ENCODE results near the gene RANGAP1.

RANGAP1 gene

GRCh38 chr22:41230401-41230785, 55.6 kb downstream of the RANGAP1 start:
- TF ChIP-seq, protein P1, sequence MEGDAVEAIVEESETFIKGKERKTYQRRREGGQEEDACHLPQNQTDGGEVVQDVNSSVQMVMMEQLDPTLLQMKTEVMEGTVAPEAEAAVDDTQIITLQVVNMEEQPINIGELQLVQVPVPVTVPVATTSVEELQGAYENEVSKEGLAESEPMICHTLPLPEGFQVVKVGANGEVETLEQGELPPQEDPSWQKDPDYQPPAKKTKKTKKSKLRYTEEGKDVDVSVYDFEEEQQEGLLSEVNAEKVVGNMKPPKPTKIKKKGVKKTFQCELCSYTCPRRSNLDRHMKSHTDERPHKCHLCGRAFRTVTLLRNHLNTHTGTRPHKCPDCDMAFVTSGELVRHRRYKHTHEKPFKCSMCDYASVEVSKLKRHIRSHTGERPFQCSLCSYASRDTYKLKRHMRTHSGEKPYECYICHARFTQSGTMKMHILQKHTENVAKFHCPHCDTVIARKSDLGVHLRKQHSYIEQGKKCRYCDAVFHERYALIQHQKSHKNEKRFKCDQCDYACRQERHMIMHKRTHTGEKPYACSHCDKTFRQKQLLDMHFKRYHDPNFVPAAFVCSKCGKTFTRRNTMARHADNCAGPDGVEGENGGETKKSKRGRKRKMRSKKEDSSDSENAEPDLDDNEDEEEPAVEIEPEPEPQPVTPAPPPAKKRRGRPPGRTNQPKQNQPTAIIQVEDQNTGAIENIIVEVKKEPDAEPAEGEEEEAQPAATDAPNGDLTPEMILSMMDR (IDR thresholded peaks at IDR 0.05; ENCODE audit: control insufficient read depth, insufficient read depth, low read depth, low read length, missing control alignments), result no peak
- no peak for DNase-seq (ENCODE audit: low read depth)
- no peak overlapping the region for H3K4me3 ChIP-seq (ENCODE audit: control insufficient read depth, low read depth, low read length)

DNA sequence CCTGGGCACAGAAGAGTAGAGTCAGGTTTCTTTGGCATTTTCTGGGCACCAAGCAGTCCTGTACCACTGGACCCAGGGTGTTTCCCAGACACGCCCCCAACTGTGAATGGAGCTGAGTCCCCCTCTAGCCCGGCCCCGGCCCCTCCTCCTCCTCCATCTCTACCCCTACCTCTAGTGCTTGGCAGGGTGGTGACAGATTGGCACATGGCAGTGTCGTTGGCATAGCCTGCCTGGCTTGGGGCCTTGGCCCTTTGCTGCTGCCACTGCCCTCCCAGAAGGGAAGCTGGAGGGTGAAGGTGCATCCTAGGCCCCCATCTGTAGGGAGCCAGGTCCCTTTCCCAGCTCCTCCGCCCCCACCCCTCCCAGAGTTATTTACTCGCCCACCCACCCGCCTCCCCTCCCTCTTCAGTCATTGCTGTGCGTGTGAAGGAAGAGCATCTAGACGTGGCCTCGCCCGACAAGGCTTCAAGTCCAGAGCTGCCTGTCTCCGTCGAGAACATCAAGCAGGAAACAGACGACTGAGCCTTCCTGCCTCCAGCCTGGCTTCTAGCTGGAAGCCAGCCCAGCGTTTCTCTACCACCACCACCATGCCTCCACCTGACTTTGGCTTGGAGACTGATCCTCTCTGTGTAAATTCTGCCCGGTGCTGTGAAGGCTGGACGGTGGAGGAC, 56.1 kb downstream of the RANGAP1 start:
- no peak overlapping the region for H3K4me3 ChIP-seq (ENCODE audit: control insufficient read depth, low read depth, low read length)
- DNase-seq (ENCODE audit: low read depth), result no peak
- TF ChIP-seq, protein P1 (IDR thresholded peaks at IDR 0.05; ENCODE audit: control insufficient read depth, insufficient read depth, low read depth, low read length, missing control alignments), result no peak

- H3K4me3 ChIP-seq (ENCODE audit: control insufficient read depth, low read depth, low read length), result no peak overlapping the region
- TF ChIP-seq, protein P1 (IDR thresholded peaks at IDR 0.05; ENCODE audit: control insufficient read depth, insufficient read depth, low read depth, low read length, missing control alignments), result no peak
- no peak for DNase-seq (ENCODE audit: low read depth)
These were observed 56.8 kb downstream of the RANGAP1 start for GRCh38 chr22:41229215-41229614.

DNA sequence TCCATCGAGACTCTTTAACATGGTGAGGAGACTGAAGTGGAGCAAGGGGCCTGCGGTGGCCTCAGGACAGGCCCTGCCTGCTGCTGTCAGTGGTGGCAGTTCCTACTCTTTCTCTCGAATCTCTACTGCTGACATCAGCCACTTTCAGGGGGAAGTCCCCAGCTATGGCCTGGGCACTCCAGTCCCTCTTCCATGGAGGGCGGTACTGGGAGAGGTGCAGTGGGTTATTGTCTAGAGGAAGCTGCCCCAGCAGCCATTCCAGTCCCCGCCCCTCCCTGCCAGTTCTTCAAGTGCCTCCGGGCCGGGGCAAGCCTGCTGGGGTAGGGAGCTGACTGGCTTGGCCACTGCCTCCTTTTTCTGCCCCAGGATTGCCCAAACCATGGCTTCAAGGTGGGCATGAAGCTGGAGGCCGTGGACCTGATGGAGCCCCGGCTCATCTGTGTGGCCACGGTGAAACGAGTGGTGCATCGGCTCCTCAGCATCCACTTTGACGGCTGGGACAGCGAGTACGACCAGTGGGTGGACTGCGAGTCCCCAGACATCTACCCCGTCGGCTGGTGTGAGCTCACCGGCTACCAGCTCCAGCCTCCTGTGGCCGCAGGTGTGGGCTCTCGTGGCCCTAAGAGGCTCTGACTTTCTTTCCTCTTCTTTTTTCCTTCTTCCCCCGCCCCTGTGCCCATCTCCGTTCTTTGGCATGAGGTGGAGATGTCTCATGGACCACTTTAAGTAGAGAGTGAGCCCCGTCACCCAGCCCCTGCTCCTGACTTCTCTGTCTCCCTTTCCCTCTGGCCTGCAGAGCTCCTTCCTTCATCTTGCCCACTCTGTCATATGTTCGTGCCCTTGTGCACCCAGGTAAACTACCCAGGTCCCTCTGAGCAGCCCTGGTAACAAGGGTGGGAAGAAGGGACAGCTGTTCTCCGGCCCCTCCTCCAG, 59.0 kb downstream of the RANGAP1 start:
- no peak for DNase-seq (ENCODE audit: low read depth)
- TF ChIP-seq, protein P1 (IDR thresholded peaks at IDR 0.05; ENCODE audit: control insufficient read depth, insufficient read depth, low read depth, low read length, missing control alignments), result no peak
- H3K4me3 ChIP-seq (ENCODE audit: control insufficient read depth, low read depth, low read length), result no peak overlapping the region

DNA sequence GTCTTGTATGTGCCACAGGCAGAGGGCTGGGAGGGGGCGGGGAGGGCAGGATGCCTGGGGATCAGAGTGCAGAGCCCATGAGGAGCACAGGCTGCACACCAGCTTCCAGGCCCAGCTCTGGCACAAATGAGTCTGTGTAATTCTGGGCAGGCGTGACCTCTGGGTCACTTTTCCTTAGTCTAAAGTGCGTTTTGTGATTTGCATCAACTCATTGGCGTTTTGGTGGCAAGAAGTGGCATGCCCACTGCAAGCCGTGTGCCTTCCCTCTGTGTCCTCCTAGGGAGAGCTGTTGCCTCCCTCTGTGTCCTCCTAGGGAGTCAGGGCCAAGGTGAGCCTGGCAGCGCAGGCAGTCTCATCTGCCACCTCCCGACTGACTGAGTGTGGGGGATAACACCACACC, 62.5 kb downstream of the RANGAP1 start:
- DNase-seq (ENCODE audit: low read depth), result no peak
- TF ChIP-seq, protein P1 (IDR thresholded peaks at IDR 0.05; ENCODE audit: control insufficient read depth, insufficient read depth, low read depth, low read length, missing control alignments), result no peak
- H3K4me3 ChIP-seq (ENCODE audit: control insufficient read depth, low read depth, low read length), result no peak overlapping the region

- no peak for DNase-seq (ENCODE audit: low read depth)
- TF ChIP-seq, protein P1 (IDR thresholded peaks at IDR 0.05; ENCODE audit: control insufficient read depth, insufficient read depth, low read depth, low read length, missing control alignments), result no peak
- H3K4me3 ChIP-seq (ENCODE audit: control insufficient read depth, low read depth, low read length), result no peak overlapping the region
These were observed 63.0 kb downstream of the RANGAP1 start for GRCh38 chr22:41222846-41223507.
